Measurements from ENCODE around the gene TTC23.
"Not testable (repeated sequence)": the region's sequence is repeated elsewhere in the genome, so short reads cannot be mapped to it uniquely, and the experiment has no call there.

TTC23 gene

GRCh38 chr15:99122831-99123712 lies 126.3 kb downstream of the TTC23 start:
- FAIRE-seq (no peak), DNase-seq (ENCODE audit: insufficient read length, low spot score) (no peak)

GRCh38 chr15:99121691-99122410 lies 127.5 kb downstream of the TTC23 start:
- FAIRE-seq (no peak), DNase-seq (ENCODE audit: insufficient read length, low spot score) (no peak)

- FAIRE-seq (no peak), DNase-seq (ENCODE audit: insufficient read length, low spot score) (no peak)
These were observed 128.2 kb downstream of the TTC23 start for GRCh38 chr15:99121207-99121606.

- no peak for FAIRE-seq
- DNase-seq (ENCODE audit: insufficient read length, low spot score), result no peak
These were observed 129.2 kb downstream of the TTC23 start for GRCh38 chr15:99120050-99120777.

GRCh38 chr15:99118801-99119546 lies 130.4 kb downstream of the TTC23 start:
- no peak for FAIRE-seq
- DNase-seq (ENCODE audit: insufficient read length, low spot score), result no peak

GRCh38 chr15:99118258-99118632 lies 131.1 kb downstream of the TTC23 start:
- DNase-seq (ENCODE audit: insufficient read length, low spot score) (no peak), FAIRE-seq (no peak)

GRCh38 chr15:99117563-99118257 lies 131.7 kb downstream of the TTC23 start:
- DNase-seq (ENCODE audit: insufficient read length, low spot score), result no peak
- FAIRE-seq, result no peak

- FAIRE-seq, result no peak
- DNase-seq (ENCODE audit: insufficient read length, low spot score), result no peak
These were observed 132.3 kb downstream of the TTC23 start for GRCh38 chr15:99117111-99117510.

- FAIRE-seq (no peak), DNase-seq (ENCODE audit: insufficient read length, low spot score) (no peak)
These were observed 133.8 kb downstream of the TTC23 start for GRCh38 chr15:99115300-99116215.

GRCh38 chr15:99114511-99115299 lies 134.7 kb downstream of the TTC23 start:
- no peak for FAIRE-seq
- DNase-seq (ENCODE audit: insufficient read length, low spot score), result no peak

GRCh38 chr15:99113547-99114271 lies 135.7 kb downstream of the TTC23 start:
- DNase-seq (ENCODE audit: insufficient read length, low spot score) (no peak), FAIRE-seq (no peak)

GRCh38 chr15:99111641-99112040 lies 137.7 kb downstream of the TTC23 start:
- not testable (repeated sequence) for FAIRE-seq; DNase-seq (ENCODE audit: insufficient read length, low spot score)

- FAIRE-seq (no peak), DNase-seq (ENCODE audit: insufficient read length, low spot score) (no peak)
These were observed 138.6 kb downstream of the TTC23 start for GRCh38 chr15:99110581-99111320.

GRCh38 chr15:99110093-99110492 lies 139.3 kb downstream of the TTC23 start:
- no peak for DNase-seq (ENCODE audit: insufficient read length, low spot score)
- FAIRE-seq, result no peak

- FAIRE-seq (no peak), DNase-seq (ENCODE audit: insufficient read length, low spot score) (no peak)
These were observed 139.8 kb downstream of the TTC23 start for GRCh38 chr15:99109555-99110021.

- DNase-seq (ENCODE audit: insufficient read length, low spot score), result no peak
These were observed 140.4 kb downstream of the TTC23 start for GRCh38 chr15:99108993-99109392.

More at GRCh38 chr15:99108993-99109392, 140.4 kb downstream of the TTC23 start:
- FAIRE-seq, result no peak

Measured in HTR-8/SVneo (cell line).